ENCODE measurements around the gene CLDN10. TPM values are rescaled to one million over a fixed set of nuclear protein-coding genes. Genes with fewer than 3 reads are reported as not detected.

Gene CLDN10
- total and polyA plus RNA-seq, 2 donors (not counting 3 experiments of a cell fraction or from before 2014, with no cell fraction given), result 0.49 to 0.69 TPM

DNA sequence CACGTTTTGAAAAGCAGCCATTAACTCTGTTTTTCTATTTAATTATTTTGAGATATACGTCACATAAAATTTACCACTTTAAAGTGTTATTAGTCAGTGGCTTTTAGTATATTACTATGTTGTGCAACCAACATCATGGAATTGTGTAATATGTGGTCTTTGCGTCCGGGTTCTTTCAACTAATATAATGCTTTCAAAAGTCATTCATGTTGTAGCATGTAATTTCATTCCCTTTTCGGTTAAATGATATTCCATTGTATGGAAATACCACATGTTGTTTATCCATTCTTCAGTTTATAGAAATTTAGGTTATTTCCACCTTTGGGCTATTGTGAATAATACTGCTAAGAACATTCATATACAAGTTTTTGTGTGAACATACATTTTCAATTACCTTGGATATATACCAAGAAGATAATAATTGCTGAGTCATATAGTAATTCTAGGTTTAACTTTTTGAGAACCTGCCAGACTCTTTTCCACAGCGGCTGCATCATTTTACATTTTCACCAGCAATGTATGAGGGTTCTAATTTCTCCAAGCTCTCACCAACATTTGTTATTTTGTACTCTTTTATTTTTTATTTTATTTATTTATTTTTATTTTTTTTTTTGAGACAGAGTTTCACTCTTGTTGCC lies 28.1 kb upstream of the CLDN10 start:
- Histone ChIP-seq H3K36me3 (ENCODE audit: control insufficient read depth in 2 of 2, extremely low read depth in 1 of 2, insufficient read depth in 2 of 2, low read length in 2 of 2) (no peaks in the 10 kb centered on the region), H2AFZ (ENCODE audit: low read depth, low read length) (no peak overlapping the region), H3K9me1 (replicated peaks; ENCODE audit: control insufficient read depth, extremely low read depth, insufficient read depth, low read length) (no peaks in the 10 kb centered on the region), H3K4me2 (ENCODE audit: insufficient read depth, low read length) (no peak overlapping the region), H3K27me3 (ENCODE audit: control insufficient read depth in 2 of 2, insufficient read depth in 2 of 2, low read length in 2 of 2) (no peaks in the 10 kb centered on the region), H3K9ac (replicated peaks; ENCODE audit: extremely low read depth, insufficient read depth, low read length) (no peak overlapping the region), H4K20me1 (replicated peaks; ENCODE audit: control insufficient read depth, extremely low read depth, insufficient read depth, low read length) (no peaks in the 10 kb centered on the region), H3K4me1 (ENCODE audit: control insufficient read depth, extremely low read depth, insufficient read depth, low read length) (peaks cover under 1% of the 10 kb centered on the region), H3K79me2 (ENCODE audit: control insufficient read depth, insufficient read depth, low read length) (no peaks in the 10 kb centered on the region), H3K27ac (ENCODE audit: insufficient read depth, low read depth, low read length) (no peak overlapping the region), H3K9me3 (replicated peaks; ENCODE audit: control insufficient read depth, insufficient read depth, low read length) (no peaks in the 10 kb centered on the region), H3K4me3 (replicated peaks in 1 of 3; ENCODE audit: insufficient read depth in 1 of 3, low read depth in 1 of 3, low read length in 3 of 3) (no peak overlapping the region)
- intact Hi-C loops (cut with micrococcal nuclease) (no loop called here), dilution Hi-C loops (cut with MboI; ENCODE audit: extremely low pct_ligation_motif_present, low sequenced_read_pairs) (no loop called here)
- DNase-seq (ENCODE audit: low read depth, low spot score) (no peak), FAIRE-seq (no peak)
- POLR2A ChIA-PET, result no interaction called here
- TF ChIP-seq CTCF (IDR thresholded peaks at IDR 0.05; ENCODE audit: extremely low read depth in 1 of 2, insufficient read depth in 1 of 2, low read depth in 1 of 2, low read length in 2 of 2), result no peak
- TF ChIP-seq GATA2 (IDR thresholded peaks at IDR 0.05; ENCODE audit: insufficient read depth, insufficient read length, low read depth, low read length), result no peak
- no peak for TF ChIP-seq FOS (IDR thresholded peaks at IDR 0.05; ENCODE audit: borderline replicate concordance, insufficient read depth, low read length)
- TF ChIP-seq MYC (IDR thresholded peaks at IDR 0.05; ENCODE audit: low read depth, low read length), result no peak
- TF ChIP-seq POLR2A (IDR thresholded peaks at IDR 0.05; ENCODE audit: low read depth, low read length), result no peak
- no peak for TF ChIP-seq POLR2AphosphoS5 (IDR thresholded peaks at IDR 0.05; ENCODE audit: insufficient read depth, low read depth, low read length)
- TF ChIP-seq JUN (IDR thresholded peaks at IDR 0.05; ENCODE audit: borderline replicate concordance, insufficient read depth, insufficient read length, low read depth), result no peak
- no peak for TF ChIP-seq EZH2 (IDR thresholded peaks at IDR 0.05; ENCODE audit: borderline replicate concordance, low read depth, low read length, severe bottlenecking)
- TF ChIP-seq, protein P1, sequence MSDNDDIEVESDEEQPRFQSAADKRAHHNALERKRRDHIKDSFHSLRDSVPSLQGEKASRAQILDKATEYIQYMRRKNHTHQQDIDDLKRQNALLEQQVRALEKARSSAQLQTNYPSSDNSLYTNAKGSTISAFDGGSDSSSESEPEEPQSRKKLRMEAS (IDR thresholded peaks at IDR 0.05; ENCODE audit: insufficient read depth, insufficient read length), result no peak
- CTCF ChIA-PET, result no interaction called here
- BruUV-seq (replicated peaks), result no TSS peak

Data from endothelial cell of umbilical vein (primary cell).